Measurements from ENCODE around the gene ATP2B3.

GRCh38 chrX:153600921-153601320 is 83.5 kb downstream of the ATP2B3 start:
- TF ChIP-seq EZH2 (IDR thresholded peaks at IDR 0.05) = no peak
- TF ChIP-seq POLR2AphosphoS5 (IDR thresholded peaks at IDR 0.05; ENCODE audit: borderline replicate concordance, low read depth, low read length) = no peak

Data from SK-N-MC (cell line).